Measurements from ENCODE around the gene HOXB8.
A peak's percentile ranks its signal among the peaks of the same experiment; 100 is the strongest.

HOXB8 gene

DNA sequence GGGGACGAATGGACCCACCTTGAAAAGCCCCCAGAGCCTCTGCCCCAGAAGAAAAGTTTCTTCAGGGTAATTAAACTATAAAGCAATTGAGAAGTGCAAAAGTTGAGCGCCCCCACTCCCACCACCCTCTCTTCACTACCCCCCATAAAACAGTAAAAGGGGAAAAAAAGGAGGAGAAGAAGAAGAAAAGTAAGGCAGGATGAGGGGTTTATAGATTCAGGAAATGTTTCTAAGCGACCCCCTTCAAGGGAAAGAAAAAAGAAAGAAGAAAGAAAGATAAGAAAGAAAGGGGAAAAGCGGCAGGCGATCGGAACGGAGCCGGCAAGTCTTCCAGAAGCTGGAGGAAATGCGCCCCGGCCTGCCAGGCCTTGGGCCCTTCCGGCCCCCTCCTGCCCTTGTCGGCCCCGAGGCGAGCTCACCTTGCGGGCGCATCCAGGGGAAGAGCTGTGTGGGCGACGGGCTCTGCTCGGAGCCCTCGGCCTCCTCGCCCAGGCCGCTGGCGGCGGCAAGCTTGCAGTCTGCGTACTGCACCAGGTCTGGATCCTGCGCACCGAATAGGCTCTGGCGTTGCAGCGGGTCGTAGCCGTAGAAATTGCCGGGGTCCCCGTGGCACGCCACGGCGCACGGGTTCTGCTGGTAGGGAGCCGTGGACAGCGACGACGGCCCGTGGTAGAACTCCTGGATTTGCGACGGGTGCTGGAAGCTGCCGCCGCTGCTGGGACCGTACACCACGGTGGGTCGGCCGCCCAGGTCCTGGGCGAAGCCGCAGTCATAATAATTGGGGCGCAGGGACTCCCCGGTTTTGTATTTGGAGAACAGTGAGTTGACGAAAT lies 1.0 kb downstream of the HOXB8 start:
- intact Hi-C loops (cut with DNase I): no loop called here
- DNase-seq: no peak

GRCh38 chr17:48612854-48613691 lies 2.0 kb downstream of the HOXB8 start:
- DNase-seq: peak in 1 of 42 donors; percentile 4
- intact Hi-C loops (cut with DNase I): no loop called here

DNA sequence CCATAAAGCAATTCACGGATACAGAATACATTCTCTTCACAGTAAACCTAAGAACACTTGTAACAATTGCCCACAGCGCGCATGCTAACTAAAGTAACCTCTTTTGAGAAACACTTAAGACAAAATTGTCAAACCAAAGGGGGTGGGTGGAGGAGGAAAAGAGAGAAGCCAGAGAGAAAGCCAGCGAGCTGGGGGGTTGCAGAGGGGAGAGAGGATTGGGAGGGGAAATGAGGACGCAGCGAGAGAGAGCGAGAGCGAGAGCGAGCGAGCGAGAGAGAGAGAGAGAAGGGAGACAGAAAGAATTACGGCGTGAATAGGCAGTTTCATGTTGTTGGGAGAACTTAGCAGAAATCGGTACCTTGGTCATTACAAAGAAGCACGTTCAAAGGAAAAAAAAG lies 2.6 kb downstream of the HOXB8 start:
- DNase-seq: no peak
- intact Hi-C loops (cut with DNase I): no loop called here

DNA sequence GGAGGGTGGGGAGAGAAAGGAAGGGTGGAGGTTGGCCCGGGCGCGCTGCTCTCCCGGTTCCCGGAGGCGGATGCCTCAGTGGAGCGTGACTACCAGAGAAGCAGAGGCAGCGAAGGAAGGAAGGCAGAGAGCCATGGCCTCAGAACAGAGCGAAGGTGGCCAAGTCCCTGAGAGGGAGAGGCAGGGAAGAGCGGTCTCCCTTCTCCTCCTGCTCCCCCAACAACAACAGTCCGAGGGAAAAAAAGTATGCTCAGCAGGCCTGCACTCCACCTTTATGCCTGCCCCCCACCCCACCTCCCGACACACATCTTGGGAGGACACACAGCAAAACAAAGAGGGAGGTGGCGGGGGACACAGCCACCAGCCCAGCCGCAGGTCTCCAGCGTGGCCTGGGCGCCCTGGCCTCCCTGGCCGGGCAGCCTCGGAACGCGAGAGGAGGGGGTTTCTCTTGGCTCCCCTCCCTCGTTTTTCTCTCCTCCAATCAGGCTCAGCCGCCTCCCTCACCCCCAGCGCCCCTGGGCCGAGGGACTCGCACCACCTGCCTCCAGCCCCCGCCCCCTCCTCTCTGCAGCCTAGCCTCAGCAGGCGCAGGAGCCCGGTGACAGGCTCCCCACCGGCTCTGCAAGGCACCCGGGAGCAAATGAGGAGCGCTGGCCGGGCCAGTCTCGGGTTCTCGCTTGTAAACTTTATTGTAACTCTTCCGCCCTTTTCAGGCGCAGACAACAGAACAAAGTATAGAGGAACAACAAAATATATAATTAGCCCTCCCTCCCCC lies 3.2 kb downstream of the HOXB8 start:
- DNase-seq: no peak
- intact Hi-C loops (cut with DNase I): no loop called here

- intact Hi-C loops (cut with DNase I): no loop called here
- DNase-seq: no peak
Measured at GRCh38 chr17:48611213-48611612, 3.9 kb downstream of the HOXB8 start.

- intact Hi-C loops (cut with DNase I): no loop called here
- DNase-seq: peak in 27 of 42 donors; percentile 13 to 68 (median 41)
Measured at GRCh38 chr17:48610282-48611211, 4.5 kb downstream of the HOXB8 start, which contains the start of gene HOXB7. Gene HOXB7 (minus strand): TSS chr17:48611017. CDS start chr17:48610918, 99 bp downstream.

- no peak for DNase-seq
- intact Hi-C loops (cut with DNase I): no loop called here
Measured at GRCh38 chr17:48609759-48610281, 5.3 kb downstream of the HOXB8 start.

GRCh38 chr17:48609033-48609432 lies 6.1 kb downstream of the HOXB8 start:
- intact Hi-C loops (cut with DNase I): no loop called here
- DNase-seq: no peak

DNA sequence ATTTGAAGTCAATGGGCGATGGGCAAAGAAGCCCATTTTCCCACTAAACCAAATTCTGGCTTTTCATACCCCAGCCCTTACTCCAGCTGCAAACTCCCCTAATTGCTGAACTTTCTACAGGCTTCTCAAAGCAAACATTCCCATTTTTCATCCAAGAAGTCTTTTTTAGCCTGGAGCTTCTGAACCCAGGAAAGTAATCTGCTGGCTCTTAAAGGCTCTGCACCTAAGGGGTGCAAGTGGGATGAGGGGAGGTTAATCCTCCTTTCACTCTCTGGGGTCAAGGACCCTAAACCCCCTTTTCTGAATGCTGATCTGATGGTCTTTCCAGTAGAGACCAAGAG lies 6.6 kb downstream of the HOXB8 start:
- DNase-seq: no peak
- intact Hi-C loops (cut with DNase I): no loop called here

DNA sequence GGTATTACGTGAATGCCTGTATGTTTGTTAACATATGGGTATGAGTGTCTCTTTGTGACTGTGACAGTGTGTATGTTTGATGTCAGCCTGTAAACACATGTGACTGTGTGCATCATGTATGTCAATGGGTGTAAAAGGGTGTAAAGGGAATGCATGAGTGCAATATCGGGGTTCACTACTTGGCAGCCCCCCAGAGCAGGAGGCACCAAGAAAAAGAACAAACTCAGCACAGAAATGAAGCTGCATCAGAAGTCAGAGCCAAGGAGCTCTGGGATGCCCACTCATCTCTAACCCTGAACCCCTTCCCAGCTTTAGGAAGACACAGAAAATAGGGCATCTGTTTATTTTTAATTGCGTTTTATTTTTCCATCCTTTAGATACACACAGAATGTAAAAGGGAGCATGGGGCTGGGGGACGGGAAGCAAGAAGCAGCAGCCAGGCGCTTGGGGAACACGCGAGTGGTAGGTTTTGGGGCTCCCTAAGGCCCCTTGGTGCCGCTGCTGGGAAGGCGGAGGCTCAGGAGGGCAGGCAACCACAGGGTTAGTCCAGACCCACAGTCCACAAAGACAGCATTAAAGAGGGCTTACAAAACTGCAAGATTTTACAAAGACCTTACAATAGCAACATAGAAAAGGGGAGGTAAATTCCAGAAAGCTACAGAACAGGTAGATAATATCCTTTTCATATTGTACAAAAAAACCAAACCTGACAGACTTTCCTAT lies 8.0 kb downstream of the HOXB8 start:
- DNase-seq: no peak
- intact Hi-C loops (cut with DNase I): no loop called here

GRCh38 chr17:48605991-48606891 lies 8.9 kb downstream of the HOXB8 start:
- DNase-seq: no peak
- intact Hi-C loops (cut with DNase I): no loop called here

DNA sequence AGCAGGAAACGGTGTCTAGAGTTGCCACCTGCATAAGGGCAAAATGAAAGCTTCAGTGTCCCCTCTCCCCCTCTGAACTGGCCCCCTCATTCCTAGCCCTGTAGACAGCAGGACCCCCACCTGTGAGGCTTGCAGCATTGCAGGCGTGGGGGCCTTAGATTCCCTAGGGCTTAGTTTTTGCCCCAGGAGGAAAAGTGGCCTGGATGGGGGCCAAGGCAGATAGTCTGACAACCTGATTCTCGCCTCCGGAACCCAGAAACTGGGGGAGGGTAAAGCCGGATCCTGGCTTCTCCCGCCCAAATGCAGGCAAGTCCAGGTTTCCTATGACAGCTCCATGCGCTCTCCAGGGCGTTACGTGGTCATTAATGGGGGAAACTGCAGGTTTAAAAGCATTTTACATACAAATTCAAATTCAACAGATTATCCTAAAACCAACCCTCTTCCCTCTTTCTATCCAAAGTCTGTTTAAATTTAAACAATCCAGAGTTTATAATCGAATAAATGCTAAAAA lies 9.6 kb downstream of the HOXB8 start:
- intact Hi-C loops (cut with DNase I): no loop called here

DNA sequence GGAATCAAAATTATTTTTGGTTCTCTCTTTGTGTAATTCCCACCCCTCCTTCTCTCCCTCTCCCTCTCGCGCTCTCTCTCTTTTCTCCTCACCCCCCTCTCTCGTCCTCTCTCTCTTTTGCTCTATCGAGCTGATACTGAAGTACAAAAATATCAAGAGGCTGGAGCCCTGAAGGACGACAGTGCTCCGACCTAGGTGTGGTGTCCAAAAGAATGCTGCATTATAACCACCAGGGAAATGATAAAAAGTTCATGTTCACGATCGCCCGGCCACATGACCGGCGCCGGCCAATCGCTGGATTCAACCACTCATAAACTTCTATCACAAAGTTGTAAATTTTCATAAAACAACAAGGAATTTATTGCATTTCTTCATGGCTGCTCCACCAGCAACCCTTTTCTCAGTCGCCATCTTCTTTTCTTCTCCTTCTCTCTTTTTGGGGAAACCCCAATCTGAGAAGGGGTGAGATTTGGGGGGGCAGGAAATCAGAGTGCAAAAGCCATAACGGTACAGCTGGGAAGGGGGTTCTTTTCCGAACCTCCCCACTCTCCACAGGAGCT lies 10.2 kb downstream of the HOXB8 start, which contains the start of gene HOXB6:
Gene HOXB6, minus strand, starts transcription at position 217 of the 560 bp plus-strand sequence. CDS start 6,836 bp downstream, outside the sequence.
- no peak for DNase-seq
- intact Hi-C loops (cut with DNase I): no loop called here

More for the DNA sequence above, 9.6 kb downstream of the HOXB8 start:
- DNase-seq: no peak

- intact Hi-C loops (cut with DNase I): no loop called here
- DNase-seq: no peak
Measured at GRCh38 chr17:48603959-48604769, 10.9 kb downstream of the HOXB8 start.
